Endodermal cell (in vitro differentiated cells): ENCODE measurements around the gene CA9. TPM values are rescaled to one million over a fixed set of nuclear protein-coding genes. Genes with fewer than 3 reads are reported as not detected.

Experiments
- DNase-seq: peaks from one replicate; pipeline ENCODE4 v3.0.0-alpha.2; 2017
- H3K27ac ChIP-seq: 2 replicates; pipeline ENCODE4 v1.5.1; 2013; ENCODE audit warnings: mild to moderate bottlenecking, low read depth, low read length, moderate library complexity
- H3K27me3 ChIP-seq: 2 replicates; pipeline ENCODE4 v1.6.1; 2013; ENCODE audit warnings: mild to moderate bottlenecking, low read length, moderate library complexity; ENCODE audit not compliant: insufficient read depth, control insufficient read depth, poor library complexity, severe bottlenecking
- H3K36me3 ChIP-seq: 2 replicates; pipeline ENCODE4 v1.7.0; 2013; ENCODE audit warnings: mild to moderate bottlenecking, low read length, moderate library complexity; ENCODE audit not compliant: control insufficient read depth, insufficient read depth
- H3K4me1 ChIP-seq: one replicate; pipeline ENCODE4 v1.7.0; 2013; ENCODE audit warnings: low read length; ENCODE audit not compliant: control insufficient read depth, insufficient read depth
- H3K4me3 ChIP-seq: 2 replicates; pipeline ENCODE4 v1.5.1; 2013; ENCODE audit warnings: mild to moderate bottlenecking, low read length, moderate library complexity
- H3K9ac ChIP-seq: 2 replicates; pipeline ENCODE4 v1.6.1; 2013; ENCODE audit warnings: mild to moderate bottlenecking, low read length, moderate library complexity; ENCODE audit not compliant: poor library complexity, severe bottlenecking; ENCODE audit errors: extremely low read depth
- H3K9me3 ChIP-seq: 2 replicates; pipeline ENCODE4 v1.6.1; 2013; ENCODE audit warnings: mild to moderate bottlenecking, low read length, moderate library complexity; ENCODE audit not compliant: control insufficient read depth
- H3K27ac Mint-ChIP-seq: 2 replicates; pipeline ENCODE4 v1.8.0; 2020; ENCODE audit warnings: mixed read lengths
- H3K27me3 Mint-ChIP-seq: 2 replicates; pipeline ENCODE4 v1.8.0; 2021; ENCODE audit warnings: mild to moderate bottlenecking, mixed read lengths; ENCODE audit not compliant: insufficient read depth
- H3K36me3 Mint-ChIP-seq: 2 replicates; pipeline ENCODE4 v1.8.0; 2020; ENCODE audit warnings: low read depth, mixed read lengths
- H3K4me1 Mint-ChIP-seq: 2 replicates; pipeline ENCODE4 v1.8.0; 2020; ENCODE audit warnings: mixed read lengths
- H3K4me3 Mint-ChIP-seq: 2 replicates; pipeline ENCODE4 v1.8.0; 2020; ENCODE audit warnings: mild to moderate bottlenecking, moderate library complexity, mixed read lengths
- H3K9me3 Mint-ChIP-seq: 2 replicates; pipeline ENCODE4 v1.8.0; 2020; ENCODE audit warnings: mild to moderate bottlenecking, mixed read lengths
- WGBS, 2 experiments: methylation state at CpG; one replicate each; pipeline versions ENCODE4 v1.1.5 to v1.1.7; 2013; ENCODE audit warnings: missing lambda C conversion rate in 2 of 2, mixed read lengths in 1 of 2; ENCODE audit not compliant: insufficient coverage in 1 of 2, insufficient read length in 1 of 2; 5-methylcytosine and 5-hydroxymethylcytosine counted together
- total RNA-seq, 2 donors: library from RNA; stranded (reverse); fragmentation: NEBNext Ultra II Directional in 1 of 2; extraction: Animal tissue kit (Norgen Biotek cat#: 25700) in 1 of 2; gene quantifications; 2 replicates in 1 of 2; 3 replicates in 1 of 2; pipeline ENCODE4 v1.2.1, GENCODE V29; 2021
- TF ChIP-seq, protein P1 (sequence below): fragments of 200-600 bp; sonication (generic); conservative IDR thresholded peaks from 2 replicates; pipeline ENCODE4 v1.5.0; 2021; ENCODE audit warnings: antibody characterized with exemption, mild to moderate bottlenecking

Gene CA9
- total RNA-seq, 2 donors from 2014 or later: 1.8 to 3.6 TPM

GRCh38 chr9:35656348-35656747, 17.4 kb upstream of the CA9 start:
- Histone ChIP-seq H3K4me3 (no peak overlapping the region), H3K9me3 (no peaks in the 10 kb centered on the region), H3K9ac (no peak overlapping the region), H3K36me3 (peaks cover 7% of the 10 kb centered on the region), H3K27me3 (no peaks in the 10 kb centered on the region), H3K4me1 (no peaks in the 10 kb centered on the region), H3K27ac (no peak overlapping the region)
- no peak overlapping the region for H3K27ac Mint-ChIP-seq
- TF ChIP-seq, protein P1, sequence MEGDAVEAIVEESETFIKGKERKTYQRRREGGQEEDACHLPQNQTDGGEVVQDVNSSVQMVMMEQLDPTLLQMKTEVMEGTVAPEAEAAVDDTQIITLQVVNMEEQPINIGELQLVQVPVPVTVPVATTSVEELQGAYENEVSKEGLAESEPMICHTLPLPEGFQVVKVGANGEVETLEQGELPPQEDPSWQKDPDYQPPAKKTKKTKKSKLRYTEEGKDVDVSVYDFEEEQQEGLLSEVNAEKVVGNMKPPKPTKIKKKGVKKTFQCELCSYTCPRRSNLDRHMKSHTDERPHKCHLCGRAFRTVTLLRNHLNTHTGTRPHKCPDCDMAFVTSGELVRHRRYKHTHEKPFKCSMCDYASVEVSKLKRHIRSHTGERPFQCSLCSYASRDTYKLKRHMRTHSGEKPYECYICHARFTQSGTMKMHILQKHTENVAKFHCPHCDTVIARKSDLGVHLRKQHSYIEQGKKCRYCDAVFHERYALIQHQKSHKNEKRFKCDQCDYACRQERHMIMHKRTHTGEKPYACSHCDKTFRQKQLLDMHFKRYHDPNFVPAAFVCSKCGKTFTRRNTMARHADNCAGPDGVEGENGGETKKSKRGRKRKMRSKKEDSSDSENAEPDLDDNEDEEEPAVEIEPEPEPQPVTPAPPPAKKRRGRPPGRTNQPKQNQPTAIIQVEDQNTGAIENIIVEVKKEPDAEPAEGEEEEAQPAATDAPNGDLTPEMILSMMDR: no peak
- peaks cover 12% of the 10 kb centered on the region for H3K27me3 Mint-ChIP-seq
- peak overlapping the region; percentile 76 for H3K4me3 Mint-ChIP-seq
- peaks cover 9% of the 10 kb centered on the region for H3K4me1 Mint-ChIP-seq
- WGBS, 2 experiments: 88 to 92% methylated on average over 9 to 17 of the region's 17 CpGs
- no peaks in the 10 kb centered on the region for H3K9me3 Mint-ChIP-seq
- no peak for DNase-seq
- peaks cover 14% of the 10 kb centered on the region for H3K36me3 Mint-ChIP-seq

DNA sequence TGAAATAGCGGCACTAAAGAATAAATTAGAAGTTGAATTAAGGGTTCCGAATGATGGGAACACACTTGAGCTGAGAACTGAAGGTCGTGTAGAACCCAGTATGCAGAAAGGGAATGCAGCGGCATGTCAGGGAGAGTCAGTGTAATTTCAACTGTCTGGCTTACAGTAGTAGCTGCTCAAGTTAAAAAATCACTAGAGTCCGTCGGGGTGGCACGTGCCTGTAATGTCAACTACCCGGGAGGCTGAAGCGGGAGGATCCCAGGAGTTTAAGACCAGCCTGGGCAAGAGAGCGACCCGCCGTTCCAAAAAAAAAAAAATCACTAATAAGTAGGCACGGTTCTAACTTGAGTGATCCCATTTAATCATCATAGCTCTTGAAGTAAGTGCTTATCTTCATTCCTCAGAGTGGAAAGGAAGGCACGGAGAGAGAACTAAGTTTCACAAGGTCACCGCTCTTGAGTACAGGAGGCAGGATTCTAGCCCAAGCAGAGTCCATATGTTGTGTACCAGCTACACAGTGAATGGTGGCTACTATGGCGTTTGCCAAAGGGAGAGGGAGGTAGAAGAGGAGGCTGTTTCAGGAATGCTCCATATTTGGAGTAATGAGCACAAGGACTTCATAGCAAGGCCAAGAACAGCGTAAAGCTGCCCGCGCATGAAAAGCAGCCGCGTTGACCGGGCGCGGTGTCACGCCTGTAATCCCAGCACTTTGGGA, 16.7 kb upstream of the CA9 start:
- Mint-ChIP-seq H3K4me1 (peaks cover 9% of the 10 kb centered on the region), H3K36me3 (peaks cover 18% of the 10 kb centered on the region), H3K27me3 (peaks cover 12% of the 10 kb centered on the region), H3K27ac (peak overlapping the region; percentile 99), H3K4me3 (peak overlapping the region; percentile 76), H3K9me3 (no peaks in the 10 kb centered on the region)
- H3K9me3 ChIP-seq: no peaks in the 10 kb centered on the region
- no peak for DNase-seq
- H3K4me1 ChIP-seq: no peaks in the 10 kb centered on the region
- WGBS, 2 experiments: 57 to 63% methylated on average over 20 to 25 of the region's 25 CpGs
- H3K27me3 ChIP-seq: no peaks in the 10 kb centered on the region
- TF ChIP-seq, protein P1: no peak
- peaks cover 13% of the 10 kb centered on the region for H3K36me3 ChIP-seq
- peak overlapping the region; percentile 83 for H3K4me3 ChIP-seq
- peak overlapping the region; percentile 95 for H3K9ac ChIP-seq
- H3K27ac ChIP-seq: peak overlapping the region; percentile 98

- DNase-seq: peak; percentile 97
- Mint-ChIP-seq H3K4me3 (peak within 1 kb of the TSS; percentile 76), H3K9me3 (no peaks in the 10 kb centered on the region), H3K27me3 (peaks cover 12% of the 10 kb centered on the region), H3K27ac (peak within 1 kb of the TSS; percentile 99), H3K4me1 (peaks cover 9% of the 10 kb centered on the region), H3K36me3 (peaks cover 23% of the 10 kb centered on the region)
- H3K9me3 ChIP-seq: no peaks in the 10 kb centered on the region
- TF ChIP-seq, protein P1: peak; percentile 56
- WGBS, 2 experiments: 0 to 2% methylated on average over 20 to 42 of the region's 42 CpGs
- H3K4me3 ChIP-seq: peak within 1 kb of the TSS; percentile 83
- peak within 1 kb of the TSS; percentile 98 for H3K27ac ChIP-seq
- no peaks in the 10 kb centered on the region for H3K27me3 ChIP-seq
- peak within 1 kb of the TSS; percentile 95 for H3K9ac ChIP-seq
- no peaks in the 10 kb centered on the region for H3K4me1 ChIP-seq
- H3K36me3 ChIP-seq: peaks cover 20% of the 10 kb centered on the region
These were observed 16.1 kb upstream of the CA9 start, which contains the start of gene RMRP for GRCh38 chr9:35657546-35658136. RMRP (minus strand) TSS chr9:35658019.
